HepG2 (cell line): ENCODE results near the gene RRM2.
"Not testable (repeated sequence)": the region's sequence is repeated elsewhere in the genome, so short reads cannot be mapped to it uniquely, and the experiment has no call there.

ENCODE experiments used
- HNRNPLL ChIP-seq: fragments of 200-400 bp; formaldehyde crosslinking; IDR thresholded peaks from 2 replicates; pipeline ENCODE4 v1.6.1; 2017; ENCODE audit warnings: mild to moderate bottlenecking, low read depth, low read length; ENCODE audit not compliant: poor library complexity, severe bottlenecking
- JUND ChIP-seq: sonication (generic); formaldehyde crosslinking; IDR thresholded peaks from 2 replicates; pipeline ENCODE4 v1.8.0; 2022; ENCODE audit warnings: mild to moderate bottlenecking, missing genetic modification reagents
- NFE2L1 ChIP-seq: sonication (generic); formaldehyde crosslinking; IDR thresholded peaks from 2 replicates; pipeline ENCODE4 v1.4.0; 2020; ENCODE audit warnings: missing genetic modification reagents, mild to moderate bottlenecking, borderline replicate concordance
- PAX8 ChIP-seq: sonication (generic); formaldehyde crosslinking; IDR thresholded peaks from 2 replicates; pipeline ENCODE4 v1.8.0; 2022; ENCODE audit warnings: mild to moderate bottlenecking, missing genetic modification reagents, borderline replicate concordance
- POLR2A ChIP-seq, 2 experiments: IDR thresholded peaks; 2 replicates each; pipeline ENCODE4 v1.6.1; 2011; ENCODE audit warnings: low read depth in 2 of 2, low read length in 2 of 2, mild to moderate bottlenecking in 1 of 2, moderate library complexity in 1 of 2; ENCODE audit not compliant: insufficient read depth in 1 of 2
- SETDB1 ChIP-seq: sonication (generic); formaldehyde crosslinking; IDR thresholded peaks from 2 replicates; pipeline ENCODE4 v1.5.1; 2020; ENCODE audit warnings: missing genetic modification reagents, mild to moderate bottlenecking, borderline replicate concordance
- TAF1 ChIP-seq: sonication (generic); formaldehyde crosslinking; IDR thresholded peaks from 2 replicates; pipeline ENCODE4 v1.4.0; 2020; ENCODE audit warnings: missing genetic modification reagents
- ZNF329 ChIP-seq: sonication (generic); formaldehyde crosslinking; IDR thresholded peaks from 2 replicates; pipeline ENCODE4 v1.9.0; 2021; ENCODE audit warnings: low read depth, mild to moderate bottlenecking, missing genetic modification reagents
- ZNF501 ChIP-seq: sonication (generic); formaldehyde crosslinking; IDR thresholded peaks from 2 replicates; pipeline ENCODE4 v1.5.1; 2020; ENCODE audit warnings: mild to moderate bottlenecking, moderate library complexity, missing genetic modification reagents
- TF ChIP-seq, protein P1 (sequence below): IDR thresholded peaks from 2 replicates; pipeline ENCODE4 v1.6.1; 2016; ENCODE audit warnings: mild to moderate bottlenecking, missing biosample characterization, missing genetic modification reagents
- TF ChIP-seq, protein P2 (sequence below): sonication (generic); formaldehyde crosslinking; IDR thresholded peaks from 2 replicates; pipeline ENCODE4 v1.4.0; 2020; ENCODE audit warnings: missing genetic modification reagents
- TF ChIP-seq, protein P3 (sequence below): sonication (generic); formaldehyde crosslinking; IDR thresholded peaks from 2 replicates; pipeline ENCODE4 v1.4.0; 2020; ENCODE audit warnings: missing genetic modification reagents
- TF ChIP-seq, protein P4 (sequence below): sonication (generic); formaldehyde crosslinking; IDR thresholded peaks from 2 replicates; pipeline ENCODE4 v1.9.0; 2022; ENCODE audit warnings: missing genetic modification reagents, mild to moderate bottlenecking, borderline replicate concordance
- TF ChIP-seq, protein P5 (sequence below): sonication (generic); formaldehyde crosslinking; IDR thresholded peaks from 2 replicates; pipeline ENCODE4 v1.4.0; 2020; ENCODE audit warnings: missing genetic modification reagents, mild to moderate bottlenecking, borderline replicate concordance

DNA sequence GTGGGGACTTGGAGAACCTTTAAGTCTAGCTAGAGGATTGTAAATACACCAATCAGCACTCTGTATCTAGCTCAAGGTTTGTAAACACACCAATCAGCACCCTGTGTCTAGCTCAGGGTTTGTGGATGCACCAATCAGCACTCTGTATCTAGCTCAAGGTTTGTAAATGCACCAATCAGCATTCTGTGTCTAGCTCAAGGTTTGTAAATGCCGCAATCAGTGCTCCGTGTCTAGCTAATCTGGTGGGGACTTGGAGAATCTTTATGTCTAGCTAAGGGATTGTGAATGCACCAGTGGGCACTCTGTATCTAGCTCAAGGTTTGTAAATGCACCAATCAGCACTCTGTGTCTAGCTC is 30.7 kb upstream of the RRM2 start:
- TF ChIP-seq, protein P1, sequence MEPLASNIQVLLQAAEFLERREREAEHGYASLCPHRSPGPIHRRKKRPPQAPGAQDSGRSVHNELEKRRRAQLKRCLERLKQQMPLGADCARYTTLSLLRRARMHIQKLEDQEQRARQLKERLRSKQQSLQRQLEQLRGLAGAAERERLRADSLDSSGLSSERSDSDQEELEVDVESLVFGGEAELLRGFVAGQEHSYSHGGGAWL (CRISPR knock-in tag) = not testable (repeated sequence)
- TF ChIP-seq, protein P2, sequence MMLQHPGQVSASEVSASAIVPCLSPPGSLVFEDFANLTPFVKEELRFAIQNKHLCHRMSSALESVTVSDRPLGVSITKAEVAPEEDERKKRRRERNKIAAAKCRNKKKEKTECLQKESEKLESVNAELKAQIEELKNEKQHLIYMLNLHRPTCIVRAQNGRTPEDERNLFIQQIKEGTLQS (CRISPR knock-in tag) = not testable (repeated sequence)
- TF ChIP-seq POLR2A (IDR thresholded peaks at IDR 0.05; ENCODE audit: insufficient read depth in 1 of 2, low read depth in 2 of 2, low read length in 2 of 2); NFE2L1 (CRISPR knock-in tag); TAF1; SETDB1 (CRISPR knock-in tag); HNRNPLL; ZNF329 (CRISPR knock-in tag); ZNF501; PAX8 (CRISPR knock-in tag); JUND (CRISPR knock-in tag): not testable (repeated sequence)
- TF ChIP-seq, protein P3, sequence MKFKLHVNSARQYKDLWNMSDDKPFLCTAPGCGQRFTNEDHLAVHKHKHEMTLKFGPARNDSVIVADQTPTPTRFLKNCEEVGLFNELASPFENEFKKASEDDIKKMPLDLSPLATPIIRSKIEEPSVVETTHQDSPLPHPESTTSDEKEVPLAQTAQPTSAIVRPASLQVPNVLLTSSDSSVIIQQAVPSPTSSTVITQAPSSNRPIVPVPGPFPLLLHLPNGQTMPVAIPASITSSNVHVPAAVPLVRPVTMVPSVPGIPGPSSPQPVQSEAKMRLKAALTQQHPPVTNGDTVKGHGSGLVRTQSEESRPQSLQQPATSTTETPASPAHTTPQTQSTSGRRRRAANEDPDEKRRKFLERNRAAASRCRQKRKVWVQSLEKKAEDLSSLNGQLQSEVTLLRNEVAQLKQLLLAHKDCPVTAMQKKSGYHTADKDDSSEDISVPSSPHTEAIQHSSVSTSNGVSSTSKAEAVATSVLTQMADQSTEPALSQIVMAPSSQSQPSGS = not testable (repeated sequence)
- TF ChIP-seq, protein P4, sequence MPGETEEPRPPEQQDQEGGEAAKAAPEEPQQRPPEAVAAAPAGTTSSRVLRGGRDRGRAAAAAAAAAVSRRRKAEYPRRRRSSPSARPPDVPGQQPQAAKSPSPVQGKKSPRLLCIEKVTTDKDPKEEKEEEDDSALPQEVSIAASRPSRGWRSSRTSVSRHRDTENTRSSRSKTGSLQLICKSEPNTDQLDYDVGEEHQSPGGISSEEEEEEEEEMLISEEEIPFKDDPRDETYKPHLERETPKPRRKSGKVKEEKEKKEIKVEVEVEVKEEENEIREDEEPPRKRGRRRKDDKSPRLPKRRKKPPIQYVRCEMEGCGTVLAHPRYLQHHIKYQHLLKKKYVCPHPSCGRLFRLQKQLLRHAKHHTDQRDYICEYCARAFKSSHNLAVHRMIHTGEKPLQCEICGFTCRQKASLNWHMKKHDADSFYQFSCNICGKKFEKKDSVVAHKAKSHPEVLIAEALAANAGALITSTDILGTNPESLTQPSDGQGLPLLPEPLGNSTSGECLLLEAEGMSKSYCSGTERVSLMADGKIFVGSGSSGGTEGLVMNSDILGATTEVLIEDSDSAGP = not testable (repeated sequence)
- TF ChIP-seq, protein P5, sequence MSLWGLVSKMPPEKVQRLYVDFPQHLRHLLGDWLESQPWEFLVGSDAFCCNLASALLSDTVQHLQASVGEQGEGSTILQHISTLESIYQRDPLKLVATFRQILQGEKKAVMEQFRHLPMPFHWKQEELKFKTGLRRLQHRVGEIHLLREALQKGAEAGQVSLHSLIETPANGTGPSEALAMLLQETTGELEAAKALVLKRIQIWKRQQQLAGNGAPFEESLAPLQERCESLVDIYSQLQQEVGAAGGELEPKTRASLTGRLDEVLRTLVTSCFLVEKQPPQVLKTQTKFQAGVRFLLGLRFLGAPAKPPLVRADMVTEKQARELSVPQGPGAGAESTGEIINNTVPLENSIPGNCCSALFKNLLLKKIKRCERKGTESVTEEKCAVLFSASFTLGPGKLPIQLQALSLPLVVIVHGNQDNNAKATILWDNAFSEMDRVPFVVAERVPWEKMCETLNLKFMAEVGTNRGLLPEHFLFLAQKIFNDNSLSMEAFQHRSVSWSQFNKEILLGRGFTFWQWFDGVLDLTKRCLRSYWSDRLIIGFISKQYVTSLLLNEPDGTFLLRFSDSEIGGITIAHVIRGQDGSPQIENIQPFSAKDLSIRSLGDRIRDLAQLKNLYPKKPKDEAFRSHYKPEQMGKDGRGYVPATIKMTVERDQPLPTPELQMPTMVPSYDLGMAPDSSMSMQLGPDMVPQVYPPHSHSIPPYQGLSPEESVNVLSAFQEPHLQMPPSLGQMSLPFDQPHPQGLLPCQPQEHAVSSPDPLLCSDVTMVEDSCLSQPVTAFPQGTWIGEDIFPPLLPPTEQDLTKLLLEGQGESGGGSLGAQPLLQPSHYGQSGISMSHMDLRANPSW (CRISPR knock-in tag) = not testable (repeated sequence)
